Right kidney (tissue), 1 donor: Measurements from ENCODE around the gene NEU2.
"Not testable (repeated sequence)": the region's sequence is repeated elsewhere in the genome, so short reads cannot be mapped to it uniquely, and the experiment has no call there.

Experiments
- DNase-seq: peaks from one replicate; pipeline ENCODE4 v3.0.0-alpha.2; 2016

Gene NEU2

DNA sequence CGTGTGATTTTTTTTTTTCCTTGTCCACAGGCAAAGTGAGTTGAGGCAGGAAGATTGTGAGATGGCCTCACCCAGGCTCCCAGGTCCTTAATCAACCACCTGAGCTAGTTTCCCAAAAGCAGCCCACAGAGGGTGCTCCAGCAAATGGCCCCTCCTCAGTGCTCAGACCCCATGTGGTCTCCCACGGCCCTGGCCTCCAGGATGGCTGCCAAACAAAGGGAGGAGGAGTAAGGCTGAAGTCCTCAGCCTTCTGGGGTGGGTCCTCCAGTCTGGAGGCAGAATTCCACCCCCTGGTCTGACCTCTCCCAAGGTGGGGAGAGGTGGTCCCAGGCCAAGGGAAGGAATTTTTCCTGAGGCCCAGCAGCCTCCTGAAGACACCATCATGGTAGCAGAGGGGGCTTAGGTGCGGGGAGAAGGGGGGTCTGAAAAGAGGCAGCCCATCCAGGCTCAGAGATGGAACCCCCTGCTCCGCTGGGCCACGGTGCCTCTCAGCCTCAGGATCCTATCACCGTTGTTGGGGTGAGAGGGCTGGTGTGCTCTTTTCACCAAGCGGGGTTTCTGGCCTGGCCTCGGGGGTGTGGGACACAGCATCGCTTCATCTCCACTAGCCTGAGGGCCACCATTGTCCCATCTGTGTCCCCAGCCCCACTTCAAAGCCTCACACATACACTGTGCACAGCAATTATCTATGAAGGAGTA lies 21.8 kb upstream of the NEU2 start:
- no peak for DNase-seq

DNA sequence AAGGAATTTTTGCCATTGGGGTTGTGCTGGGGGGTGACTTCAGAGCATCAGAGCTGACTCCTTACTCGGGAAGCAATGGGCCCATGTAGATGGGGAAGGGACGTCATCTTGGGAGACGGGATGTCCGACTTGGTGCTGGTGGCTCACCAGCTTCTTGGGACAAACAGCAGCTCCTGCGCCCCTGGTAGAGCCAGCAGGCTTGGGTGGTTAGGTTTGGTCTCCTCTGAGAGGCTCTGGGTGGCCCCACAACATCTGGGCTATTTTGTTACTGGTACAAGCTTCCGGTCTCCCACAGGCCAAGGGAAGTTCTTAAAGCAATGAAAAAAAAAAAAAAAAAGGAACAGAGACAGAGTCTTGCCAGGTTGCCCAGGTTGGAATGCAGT lies 21.2 kb upstream of the NEU2 start:
- DNase-seq, result no peak

DNA sequence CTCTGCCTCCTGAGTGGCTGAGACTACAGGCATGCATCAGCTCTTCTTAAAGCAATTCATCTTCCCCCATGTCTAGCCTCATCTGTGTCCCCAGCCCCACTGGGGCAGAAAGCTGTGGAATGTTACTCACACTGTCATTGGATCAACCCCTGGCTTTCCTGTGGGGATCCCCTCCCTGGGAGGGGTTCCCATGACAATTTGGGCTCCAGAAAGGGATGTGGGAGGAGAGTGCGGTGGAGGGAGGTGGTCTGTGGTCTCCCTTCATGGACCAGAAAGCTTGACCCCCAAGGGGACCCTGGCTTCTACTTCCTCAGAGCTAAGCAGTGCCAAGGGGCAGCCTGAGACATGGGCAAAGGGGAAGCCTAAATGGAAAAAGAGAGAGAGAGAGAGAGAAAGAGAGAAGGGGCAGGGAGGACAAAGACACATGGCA lies 20.8 kb upstream of the NEU2 start:
- no peak for DNase-seq

DNA sequence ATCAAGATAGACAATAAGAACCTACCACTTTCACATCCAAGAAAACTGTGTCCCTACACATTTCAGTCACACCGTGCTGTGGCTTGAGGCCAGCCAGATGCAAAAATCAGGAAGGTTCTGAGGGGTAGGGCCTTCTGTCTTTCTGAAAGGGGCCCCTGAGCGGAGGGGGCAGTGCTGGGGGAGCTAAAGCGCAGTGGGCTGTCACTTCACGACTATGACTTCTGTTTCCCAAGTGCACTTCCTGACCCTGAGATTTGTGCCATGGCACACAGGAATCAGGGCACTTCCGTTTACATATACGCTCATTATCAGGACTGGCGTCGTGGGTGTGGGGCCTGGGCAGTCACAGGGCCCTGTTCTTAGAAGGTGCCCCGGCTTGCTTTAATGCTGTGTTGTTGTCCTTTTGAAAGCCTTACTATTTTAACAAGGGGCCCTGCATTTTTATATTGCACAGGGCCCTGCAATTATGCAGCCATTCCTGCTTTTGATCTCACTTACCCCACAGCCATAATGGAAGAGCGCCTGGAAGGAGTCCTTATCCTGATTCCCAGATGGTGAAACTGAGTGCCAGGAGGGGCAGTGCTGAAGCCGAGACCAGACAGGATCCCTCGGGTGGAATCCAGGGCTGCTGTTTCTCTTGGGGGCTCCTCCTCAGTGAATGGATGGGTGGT lies 20.0 kb upstream of the NEU2 start:
- DNase-seq, result no peak

DNA sequence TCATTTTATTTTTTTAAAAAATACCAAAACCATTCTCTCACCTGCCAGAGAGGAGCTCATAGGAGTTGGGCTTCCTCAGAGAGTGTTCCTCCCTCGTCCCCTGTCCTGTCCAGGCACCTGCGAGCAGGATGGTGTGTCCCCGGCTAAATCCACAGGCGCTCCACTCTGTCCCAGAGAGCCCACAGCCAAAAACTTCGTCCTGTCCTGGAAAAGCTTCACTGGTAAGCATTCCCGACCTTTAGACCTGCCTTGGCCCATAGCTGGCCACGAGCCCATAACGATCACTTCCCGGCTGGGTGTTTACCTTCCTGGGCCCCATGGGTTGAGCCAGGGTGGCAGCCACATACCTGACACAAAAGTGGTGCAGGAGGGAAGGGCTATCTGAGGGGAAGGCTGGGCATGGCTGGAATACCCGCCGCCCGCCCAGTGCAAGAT lies 19.4 kb upstream of the NEU2 start, which contains the start of gene NGEF:
Gene NGEF (minus strand): TSS at position 230 of the 435 bp plus-strand sequence. CDS start 38,366 bp downstream, outside the sequence.
- DNase-seq, result no peak

DNA sequence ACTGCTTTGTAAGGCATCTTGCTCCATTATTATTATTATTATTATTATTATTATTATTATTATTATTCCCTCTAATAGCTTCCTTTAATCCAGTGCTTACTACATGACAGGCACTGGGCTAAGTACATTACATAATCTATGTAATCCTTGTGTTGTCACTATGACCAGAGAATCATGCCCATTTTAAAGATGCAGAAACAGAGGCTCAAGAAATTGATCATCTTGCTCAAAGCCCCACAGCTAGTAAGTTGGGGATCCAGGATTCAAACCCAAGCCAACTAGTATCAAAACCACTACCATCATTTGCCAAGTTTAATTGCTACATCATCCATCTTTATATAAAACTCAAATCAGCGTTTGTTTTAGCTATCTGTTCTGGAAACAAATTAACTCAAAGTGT lies 18.8 kb upstream of the NEU2 start:
- no peak for DNase-seq

DNA sequence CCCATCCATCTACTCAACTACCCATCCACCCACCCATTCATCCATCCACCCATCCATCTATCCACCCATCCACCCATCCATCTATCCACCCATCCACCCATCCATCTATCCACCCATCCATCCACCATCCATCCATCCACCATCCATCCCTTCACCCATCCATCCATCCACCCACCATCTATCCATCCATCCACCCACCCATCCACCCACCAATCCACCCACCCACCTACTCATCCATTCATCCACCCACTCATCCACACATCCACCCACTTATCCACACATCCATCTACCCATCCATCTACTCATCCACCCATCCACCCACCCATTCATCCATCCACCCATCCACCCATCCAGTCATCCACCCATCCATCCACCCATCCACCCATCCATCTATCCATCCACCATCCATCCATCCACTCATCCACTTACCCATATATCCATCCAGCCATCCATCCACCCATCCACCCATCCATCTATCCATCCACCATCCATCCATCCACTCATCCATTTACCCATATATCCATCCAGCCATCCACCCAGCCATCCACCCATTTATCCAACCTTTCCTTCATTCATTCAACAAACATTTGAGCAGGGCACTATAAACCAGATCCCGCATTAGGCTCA lies 17.3 kb upstream of the NEU2 start:
- DNase-seq, result no peak

DNA sequence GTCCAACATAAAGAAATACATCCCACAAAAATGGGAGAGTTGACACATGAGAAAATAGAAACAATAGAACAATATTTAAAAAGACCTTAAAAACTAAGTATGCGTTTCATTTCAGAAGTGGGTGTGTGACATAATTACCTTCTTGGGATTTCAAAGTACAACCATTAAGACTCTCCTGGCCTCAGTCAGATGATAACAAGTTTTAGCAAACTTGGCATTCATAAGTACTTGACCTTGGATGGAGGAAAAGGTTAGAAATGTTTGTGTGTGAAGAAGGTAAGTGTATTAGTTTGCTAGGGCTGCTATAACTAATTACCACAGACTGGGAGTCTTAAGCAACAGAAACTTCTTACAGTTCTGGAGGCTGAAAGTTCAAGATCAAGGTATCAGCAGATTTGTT lies 14.5 kb upstream of the NEU2 start:
- no peak for DNase-seq

DNA sequence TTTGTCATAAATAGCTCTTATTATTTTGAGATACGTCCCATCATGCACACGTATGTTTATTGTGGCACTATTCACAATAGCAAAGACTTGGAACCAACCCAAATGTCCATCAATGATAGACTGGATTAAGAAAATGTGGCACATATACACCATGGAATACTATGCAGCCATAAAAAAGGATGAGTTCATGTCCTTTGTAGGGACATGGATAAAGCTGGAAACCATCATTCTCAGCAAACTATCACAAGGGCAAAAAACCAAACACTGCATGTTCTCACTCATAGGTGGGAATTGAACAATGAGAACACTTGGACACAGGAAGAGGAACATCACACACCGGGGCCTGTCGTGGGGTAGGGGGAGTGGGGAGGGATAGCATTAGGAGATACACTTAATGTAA lies 12.9 kb upstream of the NEU2 start:
- DNase-seq, result not testable (repeated sequence)

DNA sequence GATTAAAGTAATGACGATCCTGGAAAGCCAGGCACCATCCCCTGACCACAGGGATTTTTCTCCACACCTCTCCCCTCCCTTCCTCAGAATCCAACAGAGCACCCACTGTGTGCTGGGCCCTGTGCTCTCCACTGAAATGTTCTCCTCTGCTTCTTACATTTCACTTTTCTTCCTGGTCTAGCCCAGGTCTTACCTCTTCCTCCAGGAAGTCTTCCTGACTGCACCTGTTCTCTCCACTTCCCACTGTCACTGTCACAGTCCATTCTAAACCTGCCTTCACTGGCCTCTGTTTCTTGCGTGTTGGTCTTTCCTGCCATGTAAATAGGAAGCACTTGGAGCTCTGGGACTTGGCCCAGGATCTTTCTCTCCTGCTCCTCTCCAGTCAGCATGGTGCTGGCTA lies 12.0 kb upstream of the NEU2 start:
- DNase-seq, result no peak

DNA sequence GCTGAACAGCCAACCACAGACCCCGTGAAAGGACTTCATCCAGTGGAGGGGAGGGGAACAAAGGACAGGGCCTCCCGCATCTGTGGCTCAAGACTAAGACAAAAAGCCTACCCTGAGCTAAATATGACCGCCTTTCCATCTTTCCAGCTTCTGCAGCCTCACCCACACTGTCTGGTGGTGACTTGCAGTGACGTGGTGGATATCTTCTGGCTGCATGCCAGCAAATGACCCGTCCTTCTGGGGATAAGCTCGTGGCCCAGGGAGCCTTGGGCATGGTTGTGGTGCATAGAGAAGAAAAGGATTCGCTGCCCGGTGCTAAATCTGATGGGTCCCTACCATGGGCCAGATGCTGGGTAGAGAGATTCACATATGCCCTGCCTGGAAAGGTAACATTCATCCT lies 10.7 kb upstream of the NEU2 start:
- no peak for DNase-seq

DNA sequence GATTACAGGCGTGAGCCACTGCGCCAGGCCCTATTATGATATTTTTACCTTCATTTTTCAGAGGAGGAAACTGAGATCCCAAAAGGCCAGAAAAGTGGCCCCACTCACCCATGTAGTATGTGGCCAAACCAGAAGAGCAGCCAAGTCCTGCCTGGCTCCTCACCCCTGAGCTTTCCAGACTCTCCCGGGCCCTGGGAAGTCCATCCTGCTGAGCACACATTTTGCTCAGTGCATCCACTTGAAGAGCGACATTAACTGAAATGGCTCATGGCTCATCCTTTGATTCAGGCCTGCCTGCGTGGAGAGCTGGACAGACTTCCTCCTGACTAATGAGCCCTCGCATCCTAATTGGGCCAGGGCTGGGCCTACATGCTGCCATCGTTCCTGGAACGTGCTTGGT lies 9.9 kb upstream of the NEU2 start:
- DNase-seq, result no peak

DNA sequence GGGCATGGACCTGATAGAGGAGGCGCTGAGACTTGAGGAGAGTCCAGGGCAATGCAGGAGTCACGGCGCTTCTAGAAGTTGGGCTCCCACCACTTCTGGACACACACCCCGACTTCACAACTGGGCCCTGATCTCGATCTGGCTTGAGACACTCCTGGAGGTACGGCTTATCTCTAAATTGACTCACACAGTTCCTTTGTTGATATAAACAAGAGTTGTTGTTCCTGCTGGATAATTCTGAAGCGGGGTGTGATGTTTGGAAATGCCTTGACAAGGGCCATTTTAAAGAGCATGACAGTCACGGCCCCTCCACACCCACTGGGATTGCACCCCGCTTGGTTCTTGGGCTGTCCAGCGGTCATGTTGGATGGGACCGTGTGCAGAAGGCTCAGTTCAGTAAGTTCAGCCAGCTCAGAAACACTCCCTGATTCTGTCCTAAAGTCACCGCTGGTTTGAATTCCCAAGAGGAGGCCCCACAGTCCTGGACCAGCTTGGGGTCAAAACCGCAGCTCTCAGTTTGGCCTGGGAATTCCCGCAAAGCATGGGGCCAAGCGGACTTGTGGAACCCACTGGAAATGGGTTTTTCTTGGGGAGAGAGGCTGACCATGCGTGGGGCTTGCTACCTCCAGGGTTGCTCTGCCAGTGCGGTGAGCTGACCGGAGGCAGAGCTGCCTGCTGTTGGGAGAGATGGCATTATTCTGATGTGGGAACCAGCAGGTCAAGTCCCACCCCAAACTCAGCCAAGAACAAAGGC lies 9.3 kb upstream of the NEU2 start:
- DNase-seq, result no peak

DNA sequence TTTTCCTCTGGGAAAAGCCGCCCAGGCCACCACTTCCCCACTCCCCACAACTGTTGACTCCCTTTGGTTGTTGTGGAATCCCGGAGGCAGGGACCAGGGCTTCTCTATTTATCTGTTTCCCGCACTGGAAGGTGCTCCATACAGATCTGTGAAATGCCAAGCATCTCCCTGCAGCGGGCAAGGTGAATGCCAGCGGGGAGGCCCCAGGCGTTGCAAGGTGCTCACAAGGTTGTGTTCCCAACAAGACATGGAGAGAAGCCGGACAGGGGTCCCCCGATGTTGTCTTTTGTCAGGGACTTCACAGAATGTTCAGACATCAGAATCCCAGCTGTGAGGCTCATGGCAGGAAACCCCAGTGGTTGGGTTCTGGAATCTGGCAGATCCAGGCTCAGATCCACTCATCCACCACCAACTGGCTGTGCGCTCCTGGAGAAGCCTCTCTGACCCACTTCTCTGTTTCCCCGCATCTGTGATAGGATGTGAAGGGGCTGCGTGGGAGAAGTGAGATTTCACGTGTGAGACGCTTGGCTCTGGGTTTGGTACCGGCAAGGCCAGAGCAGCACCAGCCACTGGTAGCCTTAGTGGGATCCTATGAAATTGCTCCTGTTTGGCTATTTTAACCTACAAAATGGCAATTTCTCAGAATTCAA lies 8.6 kb upstream of the NEU2 start:
- DNase-seq, result no peak

DNA sequence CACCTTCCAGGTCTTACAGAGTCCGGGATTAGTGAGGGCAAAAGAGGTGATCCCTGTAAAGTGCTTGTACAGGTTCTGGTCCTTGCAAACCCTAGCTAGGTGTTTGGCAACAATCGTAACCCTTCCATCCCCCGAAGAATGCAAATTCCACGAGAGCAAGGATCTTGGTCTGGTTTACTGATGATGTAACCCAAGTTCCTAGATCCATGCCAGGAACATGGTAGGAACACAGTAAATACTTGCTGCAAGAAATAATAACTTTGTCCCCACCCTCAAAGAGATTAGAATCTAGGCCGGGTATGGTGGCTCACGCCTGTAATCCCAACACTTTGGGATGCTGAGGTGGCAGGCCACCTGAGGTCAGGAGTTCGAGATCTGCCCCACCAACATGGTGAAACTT lies 6.8 kb upstream of the NEU2 start:
- no peak for DNase-seq

DNA sequence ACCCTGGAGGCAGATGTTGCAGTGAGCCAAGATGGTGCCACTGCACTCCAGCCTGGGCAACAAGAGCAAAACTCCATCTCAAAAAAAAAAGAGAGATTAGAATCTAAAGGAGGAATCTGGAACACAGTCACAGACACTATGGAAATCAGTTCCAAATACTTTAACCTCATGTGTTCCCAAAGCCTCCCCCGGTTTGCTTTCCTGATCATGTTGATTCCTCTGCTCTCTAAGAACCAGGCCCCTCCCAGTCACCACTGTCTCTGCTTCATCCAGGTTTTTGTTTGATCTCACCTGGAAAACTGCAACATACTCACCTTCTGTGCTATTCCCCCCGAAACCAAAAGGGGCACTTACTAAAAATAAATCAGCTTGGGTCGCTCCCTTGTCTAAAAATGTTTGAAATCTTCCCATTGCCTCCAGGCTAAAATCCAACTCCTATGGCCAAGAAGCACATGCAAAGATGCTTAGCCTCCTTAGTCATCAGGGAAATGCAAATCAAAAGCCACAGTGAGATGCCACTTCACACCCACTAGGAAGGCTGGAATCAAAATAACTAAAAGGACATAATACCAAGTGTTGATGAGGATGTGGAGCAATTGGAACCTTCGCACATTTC lies 6.2 kb upstream of the NEU2 start:
- no peak for DNase-seq

DNA sequence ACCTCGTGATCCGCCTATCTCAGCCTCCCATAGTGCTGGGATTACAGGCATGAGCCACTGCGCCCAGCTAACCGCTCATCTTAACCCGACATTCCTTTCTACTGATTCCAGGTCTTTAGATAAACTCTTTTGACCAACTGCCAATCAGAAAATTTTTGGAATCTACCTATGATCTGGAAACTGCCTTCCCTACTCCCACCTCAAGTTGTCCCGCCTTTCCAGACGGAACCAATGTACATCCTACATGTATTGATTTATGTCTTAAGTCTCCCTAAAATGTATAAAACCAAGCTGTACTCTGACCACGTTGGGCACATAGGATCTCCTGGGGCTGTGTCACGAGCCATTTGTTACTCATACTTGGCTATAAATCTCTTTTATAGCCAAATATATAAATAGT lies 3.2 kb upstream of the NEU2 start:
- DNase-seq, result no peak

DNA sequence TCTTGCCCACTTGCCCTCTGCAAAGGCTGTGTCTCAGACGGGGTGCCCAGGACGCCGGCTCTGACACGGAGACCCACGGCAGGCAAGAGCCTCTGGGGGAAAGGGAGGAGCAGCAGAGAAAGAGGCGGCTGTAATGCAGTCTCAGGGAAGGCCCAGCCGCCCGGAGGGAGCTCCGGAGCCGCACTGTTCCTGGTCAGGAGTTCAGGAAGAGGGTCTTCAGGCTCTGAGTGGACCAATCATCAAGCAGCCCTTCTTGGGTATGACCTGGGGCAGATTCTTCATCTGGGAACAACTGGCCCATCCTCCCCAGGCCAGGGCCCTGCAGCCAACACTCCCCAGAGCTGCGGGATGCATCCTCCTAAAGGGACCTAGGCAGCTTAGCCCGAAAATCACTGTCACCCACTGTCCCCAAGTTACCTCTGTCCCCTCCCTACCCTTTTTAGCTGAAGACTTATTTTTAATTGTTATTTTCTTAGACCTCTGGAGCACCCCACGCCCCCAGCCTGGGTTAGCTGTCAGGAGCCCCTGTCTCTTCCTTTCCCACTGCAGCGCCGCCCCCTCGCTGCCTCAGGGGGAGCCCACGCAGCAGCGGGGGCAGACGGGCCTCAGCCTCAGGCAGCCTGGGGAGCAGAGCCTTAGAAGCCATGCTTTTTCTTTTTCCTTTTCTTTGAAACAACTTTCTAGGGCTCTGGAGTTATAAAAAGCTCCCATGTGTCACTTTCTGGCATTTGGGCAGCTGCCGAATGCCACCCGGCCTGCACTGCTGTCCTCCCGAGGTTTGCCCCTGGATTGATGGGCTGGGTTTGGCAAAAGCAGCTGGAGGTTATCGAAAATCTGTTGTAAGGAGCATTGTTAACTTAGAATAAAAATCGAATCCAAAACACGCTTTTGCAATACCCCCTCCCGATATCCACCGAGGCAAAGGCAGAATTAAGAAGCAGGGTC lies 644 bp upstream of the NEU2 start:
- no peak for DNase-seq

DNA sequence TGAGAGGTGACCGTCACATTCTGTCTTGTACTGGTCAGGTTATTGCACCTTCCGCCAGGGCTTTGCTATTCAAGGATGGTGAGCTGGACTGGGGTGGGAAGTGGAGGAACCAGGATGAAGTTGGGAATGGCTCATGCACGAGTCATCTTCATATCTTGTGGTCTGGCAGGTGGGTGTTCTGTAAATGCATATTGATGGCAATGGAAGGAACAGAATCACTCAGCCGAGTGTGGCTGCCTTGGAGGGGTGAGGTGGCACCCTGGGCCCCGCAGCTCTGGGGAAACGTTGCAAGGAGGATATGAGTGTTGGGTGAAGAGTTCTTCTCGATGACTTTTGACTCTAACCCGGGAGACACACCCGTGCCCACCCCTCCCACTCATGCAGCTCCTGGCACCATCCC lies 1.2 kb downstream of the NEU2 start:
- no peak for DNase-seq

DNA sequence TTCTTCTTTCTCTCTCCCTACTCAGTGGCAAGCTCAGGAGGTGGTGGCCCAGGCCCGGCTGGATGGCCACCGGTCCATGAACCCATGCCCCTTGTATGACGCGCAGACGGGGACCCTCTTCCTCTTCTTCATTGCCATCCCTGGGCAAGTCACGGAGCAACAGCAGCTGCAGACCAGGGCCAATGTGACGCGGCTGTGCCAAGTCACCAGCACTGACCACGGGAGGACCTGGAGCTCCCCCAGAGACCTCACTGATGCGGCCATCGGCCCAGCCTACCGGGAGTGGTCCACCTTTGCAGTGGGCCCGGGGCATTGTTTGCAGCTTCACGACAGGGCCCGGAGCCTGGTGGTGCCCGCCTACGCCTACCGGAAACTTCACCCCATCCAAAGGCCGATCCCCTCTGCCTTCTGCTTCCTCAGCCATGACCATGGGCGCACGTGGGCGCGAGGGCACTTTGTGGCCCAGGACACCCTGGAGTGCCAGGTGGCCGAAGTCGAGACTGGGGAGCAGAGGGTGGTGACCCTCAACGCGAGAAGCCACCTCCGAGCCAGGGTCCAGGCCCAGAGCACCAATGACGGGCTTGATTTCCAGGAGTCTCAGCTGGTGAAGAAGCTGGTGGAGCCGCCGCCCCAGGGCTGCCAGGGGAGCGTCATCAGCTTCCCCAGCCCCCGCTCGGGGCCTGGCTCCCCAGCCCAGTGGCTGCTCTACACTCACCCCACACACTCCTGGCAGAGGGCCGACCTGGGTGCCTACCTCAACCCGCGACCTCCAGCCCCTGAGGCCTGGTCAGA lies 1.8 kb downstream of the NEU2 start:
- no peak for DNase-seq
